HepG2 (cell line): ENCODE measurements around the gene NME9. TPM values are rescaled to one million over a fixed set of nuclear protein-coding genes. Genes with fewer than 3 reads are reported as not detected.

Source experiments
- ATAC-seq: fragments of 200-7000 bp; cut with Tn5 transposase; 3 replicates; pipeline ENCODE4 v1.9.1; 2020; ENCODE audit warnings: mild to moderate bottlenecking, moderate library complexity
- BruUV-seq: library from RNA; stranded (reverse); fragments of 400-500 nt; replicated peaks from 2 replicates; lab custom pipeline; 2021; lab: Mats Ljungman, UMichigan
- CTCF ChIA-PET: fragments of 300-600 bp; formaldehyde crosslinking; extraction: SDS; loops from one replicate; lab custom pipeline; 2021; ENCODE audit warnings: low total read pairs, inconsistent platforms, low intra/inter-chr PET ratio; lab: Yijun Ruan, JAX
- POLR2A ChIA-PET: fragments of 350-600 bp; sonication (Branson Sonifier 250); formaldehyde crosslinking; loops from one replicate; lab custom pipeline; 2020; ENCODE audit warnings: antibody characterized with exemption, inconsistent platforms; lab: Yijun Ruan, JAX
- DNase-seq: peaks from one replicate; pipeline ENCODE4 v3.0.0-alpha.2; 2015; ENCODE audit warnings: low spot score
- FAIRE-seq: peaks from 3 replicates; lab custom pipeline; 2011; peaks lifted over from hg19 to GRCh38; lab: Jason Lieb, UNC
- H2AFZ ChIP-seq: one replicate; pipeline ENCODE4 v1.6.1; 2011; ENCODE audit warnings: low read length, inconsistent platforms
- H3K27ac ChIP-seq: fragments of 300-600 bp; 3 replicates; pipeline ENCODE4 v1.8.0; 2011; ENCODE audit warnings: mixed run types, mild to moderate bottlenecking, mixed read lengths, low read length, inconsistent platforms; ENCODE audit not compliant: insufficient read depth; ENCODE audit errors: extremely low read length
- H3K27me3 ChIP-seq, 2 experiments: fragments of 200-600 bp in 1 of 2; 2 replicates in 1 of 2; 3 replicates in 1 of 2; pipeline versions ENCODE4 v1.6.0 to v1.8.0; 2011; ENCODE audit warnings: low read length in 2 of 2, mild to moderate bottlenecking in 2 of 2, moderate library complexity in 2 of 2, inconsistent platforms in 1 of 2; ENCODE audit not compliant: insufficient read depth in 2 of 2, control insufficient read depth in 1 of 2
- H3K36me3 ChIP-seq, 2 experiments: fragments of 200-600 bp in 1 of 2; replicated peaks in 1 of 2; 2 replicates in 1 of 2; 3 replicates in 1 of 2; pipeline versions ENCODE4 v1.5.1 to v1.8.0; 2011; ENCODE audit warnings: low read length in 2 of 2, inconsistent platforms in 1 of 2; ENCODE audit not compliant: insufficient read depth in 2 of 2, control insufficient read depth in 1 of 2
- H3K4me1 ChIP-seq: 2 replicates; pipeline ENCODE4 v1.5.1; 2012; ENCODE audit warnings: low read length, inconsistent platforms; ENCODE audit not compliant: insufficient read depth
- H3K4me2 ChIP-seq: 2 replicates; pipeline ENCODE4 v1.6.0; 2011; ENCODE audit warnings: low read depth, low read length, inconsistent platforms
- H3K4me3 ChIP-seq, 3 experiments: fragments of 200-600 bp in 1 of 3; sonication (generic), shearing (Covaris generic) in 1 of 3; replicated peaks in 1 of 3; 2 replicates each; pipeline ENCODE4 v1.5.1; 2011 to 2016; ENCODE audit warnings: low read length in 3 of 3, inconsistent platforms in 2 of 3, low read depth in 2 of 3, mild to moderate bottlenecking in 2 of 3, control low read depth in 1 of 3, mixed read lengths in 1 of 3; ENCODE audit not compliant: insufficient read depth in 1 of 3
- H3K79me2 ChIP-seq: one replicate; pipeline ENCODE4 v1.6.1; 2011; ENCODE audit warnings: low read length, inconsistent platforms; ENCODE audit not compliant: insufficient read depth
- H3K9ac ChIP-seq: 2 replicates; pipeline ENCODE4 v1.6.0; 2011; ENCODE audit warnings: mild to moderate bottlenecking, low read depth, low read length, inconsistent platforms; ENCODE audit not compliant: insufficient read depth
- H3K9me3 ChIP-seq: 2 replicates; pipeline ENCODE4 v1.5.1; 2012; ENCODE audit warnings: mild to moderate bottlenecking, low read length
- H4K20me1 ChIP-seq: 2 replicates; pipeline ENCODE4 v1.6.0; 2011; ENCODE audit warnings: inconsistent platforms, mild to moderate bottlenecking, low read length, moderate library complexity; ENCODE audit not compliant: insufficient read depth
- MTA3 ChIP-seq: sonication (generic); formaldehyde crosslinking; IDR thresholded peaks from 2 replicates; pipeline ENCODE4 v1.4.0; 2020; ENCODE audit warnings: missing genetic modification reagents
- SKI ChIP-seq: fragments of 450-650 bp; IDR thresholded peaks from one replicate; pipeline ENCODE4 v1.6.1; 2018; ENCODE audit warnings: mild to moderate bottlenecking; ENCODE audit not compliant: partially characterized antibody
- SMAD3 ChIP-seq: sonication (generic); formaldehyde crosslinking; IDR thresholded peaks from 2 replicates; pipeline ENCODE4 v1.4.0; 2020; ENCODE audit warnings: missing genetic modification reagents
- SOX6 ChIP-seq, 2 experiments: fragments of 450-650 bp in 1 of 2; sonication (generic) in 1 of 2; formaldehyde crosslinking in 1 of 2; IDR thresholded peaks; 2 replicates each; pipeline versions ENCODE4 v1.4.0 to v1.6.1; 2017 to 2020; ENCODE audit warnings: antibody characterized with exemption in 1 of 2, mild to moderate bottlenecking in 1 of 2, missing genetic modification reagents in 1 of 2
- ZNF160 ChIP-seq: sonication (generic); formaldehyde crosslinking; IDR thresholded peaks from 2 replicates; pipeline ENCODE4 v1.8.0; 2022; ENCODE audit warnings: mild to moderate bottlenecking, inconsistent platforms, missing genetic modification reagents
- ZNF367 ChIP-seq: sonication (generic); formaldehyde crosslinking; IDR thresholded peaks from 2 replicates; pipeline ENCODE4 v1.4.0; 2020; ENCODE audit warnings: missing genetic modification reagents, borderline replicate concordance
- ZNF501 ChIP-seq: sonication (generic); formaldehyde crosslinking; IDR thresholded peaks from 2 replicates; pipeline ENCODE4 v1.5.1; 2020; ENCODE audit warnings: mild to moderate bottlenecking, moderate library complexity, missing genetic modification reagents
- ZNF768 ChIP-seq: sonication (generic); formaldehyde crosslinking; IDR thresholded peaks from 2 replicates; pipeline ENCODE4 v1.4.0; 2020; ENCODE audit warnings: missing genetic modification reagents
- ZNF816 ChIP-seq: sonication (generic); formaldehyde crosslinking; IDR thresholded peaks from 2 replicates; pipeline ENCODE4 v1.8.0; 2022; ENCODE audit warnings: missing genetic modification reagents, mild to moderate bottlenecking, borderline replicate concordance
- WGBS: methylation state at CpG from one replicate; pipeline ENCODE4 v1.1.6; 2017; ENCODE audit warnings: low lambda C conversion rate; 5-methylcytosine and 5-hydroxymethylcytosine counted together
- in situ Hi-C: cut with HindIII; loops from 2 replicates; pipeline ENCODE4 v1.10.0; 2017; ENCODE audit warnings: low pct_unique_long_range_greater_than_20kb; ENCODE audit not compliant: extremely low pct_ligation_motif_present
- intact Hi-C: fragments of 100-400 bp; cut with micrococcal nuclease; formaldehyde crosslinking; loops from one replicate; pipeline ENCODE4 v1.10.0; 2022; ENCODE audit not compliant: unreplicated experiment
- polyA plus RNA-seq, 8 experiments: library from polyadenylated mRNA; depleted of rRNA in 3 of 8; stranded (reverse) in 7 of 8; unstranded in 1 of 8; fragments of >200 nt; fragmentation: Illumina TruSeq in 4 of 8; extraction: Trizol in 4 of 8; gene quantifications; 2 replicates each; pipeline versions ENCODE4 v1.2.1 to v1.2.3, GENCODE V29; 2011 to 2016; ENCODE audit warnings: low read depth in 4 of 8, missing spikeins in 1 of 8, mixed read lengths in 1 of 8; ENCODE audit not compliant: insufficient read depth in 1 of 8
- total RNA-seq, 5 experiments: library from RNA; depleted of rRNA; stranded (reverse); fragments of >200 nt; fragmentation: Illumina TruSeq; extraction: Trizol; gene quantifications; 2 replicates each; pipeline ENCODE4 v1.2.3, GENCODE V29; 2016; ENCODE audit warnings: low read depth in 1 of 5

NME9 gene
- total and polyA plus RNA-seq, 2 of the 13 experiments (the other 11 are each of a cell fraction or from before 2014, with no cell fraction given) = not detected

- Histone ChIP-seq H3K9ac (no peak overlapping the region), H4K20me1 (no peaks in the 10 kb centered on the region), H3K27ac (no peak overlapping the region), H3K9me3 (no peaks in the 10 kb centered on the region), H3K4me2 (no peak overlapping the region), H3K27me3 (no peaks in the 10 kb centered on the region), H3K4me1 (no peaks in the 10 kb centered on the region), H3K36me3 (peaks cover 6 to 30% of the 10 kb centered on the region in 2 experiments; a peak in 4 of 5 replicates), H3K79me2 (no peaks in the 10 kb centered on the region), H2AFZ (no peak overlapping the region), H3K4me3 (no peak overlapping the region)
- POLR2A ChIA-PET = no interaction called here
- no peak for TF ChIP-seq SOX6 (IDR thresholded peaks at IDR 0.05)
- TF ChIP-seq SOX6 (CRISPR knock-in tag; IDR thresholded peaks at IDR 0.05) = no peak
- TF ChIP-seq ZNF768 (CRISPR knock-in tag) = no peak
- intact Hi-C loops = no loop called here
- CTCF ChIA-PET = no interaction called here
- FAIRE-seq (no peak), ATAC-seq (no peak), DNase-seq (no peak)
- in situ Hi-C loops = no loop called here
- no TSS peak for BruUV-seq
- 96% methylated on average over 2 of the region's 2 CpGs for WGBS
These were observed 46.8 kb downstream of the NME9 start for GRCh38 chr3:138282836-138283235.

GRCh38 chr3:138281561-138281960 is 48.1 kb downstream of the NME9 start:
- POLR2A ChIA-PET = no interaction called here
- Histone ChIP-seq H3K79me2 (no peaks in the 10 kb centered on the region), H3K4me2 (no peak overlapping the region), H2AFZ (no peak overlapping the region), H4K20me1 (no peaks in the 10 kb centered on the region), H3K4me3 (no peak overlapping the region), H3K36me3 (peaks cover 3 to 21% of the 10 kb centered on the region in 2 experiments; a peak in 4 of 5 replicates), H3K4me1 (no peaks in the 10 kb centered on the region), H3K27me3 (no peaks in the 10 kb centered on the region), H3K9me3 (no peaks in the 10 kb centered on the region), H3K27ac (no peak overlapping the region), H3K9ac (no peak overlapping the region)
- FAIRE-seq (no peak), ATAC-seq (no peak), DNase-seq (no peak)
- 100% methylated on average over 3 of the region's 3 CpGs for WGBS
- CTCF ChIA-PET = no interaction called here
- intact Hi-C loops (no loop called here), in situ Hi-C loops (no loop called here)
- no peak for TF ChIP-seq ZNF367 (CRISPR knock-in tag)
- TF ChIP-seq MTA3 = no peak
- TF ChIP-seq ZNF501 (CRISPR knock-in tag) = no peak
- TF ChIP-seq SMAD3 = no peak
- TF ChIP-seq SKI = no peak
- TF ChIP-seq ZNF160 (CRISPR knock-in tag) = no peak
- TF ChIP-seq ZNF816 (CRISPR knock-in tag) = no peak
- no TSS peak for BruUV-seq
